CD4-positive, alpha-beta T cell treated with Interleukin-17A for 4 hours (primary cell): ENCODE data around the gene EHBP1L1.

ENCODE experiments used
- DNase-seq: peaks from one replicate; pipeline ENCODE4 v3.0.0-alpha.2; 2020; ENCODE audit warnings: mixed read lengths

Gene EHBP1L1

DNA sequence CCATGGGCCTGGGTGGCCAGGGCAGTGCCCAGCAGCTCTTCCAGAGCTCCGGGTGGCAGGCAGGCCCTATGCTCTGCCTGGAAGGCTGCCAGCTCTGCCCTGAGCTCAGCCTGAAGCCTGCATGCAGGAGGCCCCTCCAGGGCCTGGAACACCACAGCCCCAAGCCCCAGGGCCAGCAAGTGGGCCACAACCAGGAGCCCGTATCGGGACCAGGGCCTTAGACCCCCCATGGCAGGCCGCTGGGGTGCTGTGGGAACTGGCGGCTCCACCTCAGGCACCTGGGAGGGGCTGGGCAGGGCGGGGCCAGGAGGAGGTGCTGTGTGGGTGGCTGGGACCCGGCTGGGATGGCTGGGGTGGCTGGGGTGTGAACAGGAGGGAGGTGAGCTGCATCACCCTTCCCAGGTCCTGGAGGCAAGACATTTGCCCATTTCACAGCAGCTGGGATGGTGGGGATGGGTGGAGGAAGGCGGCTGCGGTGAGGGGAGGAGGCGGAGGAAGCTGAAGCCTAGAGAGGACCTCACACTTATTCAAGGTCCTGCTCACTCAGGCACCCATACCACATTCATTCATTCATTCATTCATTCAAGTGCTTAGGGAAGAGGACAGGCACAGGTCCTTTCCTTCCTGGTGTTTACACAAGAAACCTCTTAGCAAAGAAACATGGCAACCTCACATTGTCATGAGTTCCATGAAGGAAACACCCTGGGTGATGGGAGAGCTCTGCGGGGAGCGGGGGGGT lies 19.9 kb downstream of the EHBP1L1 start, which contains the start of gene KCNK7:
Gene KCNK7, minus strand, starts transcription at position 258 of the 739 bp plus-strand sequence. Its CDS starts 28 bp downstream, at position 230.
- DNase-seq = no peak

DNA sequence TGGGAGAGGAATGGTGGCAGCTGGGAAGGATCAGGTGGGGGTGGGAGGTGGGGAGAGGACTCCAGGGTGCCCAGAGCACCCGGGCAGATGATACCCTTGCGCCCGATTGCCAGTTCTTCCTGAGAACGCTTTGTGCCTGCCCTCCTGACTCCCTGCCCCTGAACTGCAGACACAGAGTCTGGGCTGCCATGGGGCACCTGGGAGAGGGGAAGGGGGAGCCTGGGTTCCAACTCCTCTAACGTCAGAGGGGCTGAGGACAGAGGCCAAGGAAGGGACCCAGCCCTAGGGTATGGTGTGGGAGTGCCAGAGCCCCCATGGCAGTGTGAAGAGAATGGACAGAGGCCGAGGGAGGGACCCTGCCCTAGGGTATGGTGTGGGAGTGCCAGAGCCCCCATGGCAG lies 20.7 kb downstream of the EHBP1L1 start:
- no peak for DNase-seq

DNA sequence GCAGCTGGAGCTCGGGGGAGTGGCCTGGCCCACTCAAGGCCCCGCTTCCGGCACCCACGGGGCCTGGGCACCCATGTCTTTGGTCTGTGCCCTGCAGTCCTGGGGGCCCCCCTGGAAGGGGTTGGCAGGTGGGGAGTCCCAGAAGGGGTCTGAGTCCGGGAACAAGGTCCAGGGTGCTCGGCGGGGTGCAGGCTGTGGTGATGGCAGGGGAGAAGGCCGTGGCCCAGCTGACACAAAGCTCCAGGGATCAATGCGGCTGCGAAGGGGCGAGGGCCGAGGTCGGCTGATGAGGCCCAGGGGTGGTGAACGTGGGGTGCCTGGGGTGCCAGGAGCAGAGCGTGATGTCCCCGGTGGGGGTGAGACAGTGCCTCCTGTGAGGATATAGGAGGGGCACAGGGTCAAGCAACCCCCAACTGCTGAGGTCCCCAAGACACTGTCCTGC lies 22.4 kb downstream of the EHBP1L1 start:
- no peak for DNase-seq

DNA sequence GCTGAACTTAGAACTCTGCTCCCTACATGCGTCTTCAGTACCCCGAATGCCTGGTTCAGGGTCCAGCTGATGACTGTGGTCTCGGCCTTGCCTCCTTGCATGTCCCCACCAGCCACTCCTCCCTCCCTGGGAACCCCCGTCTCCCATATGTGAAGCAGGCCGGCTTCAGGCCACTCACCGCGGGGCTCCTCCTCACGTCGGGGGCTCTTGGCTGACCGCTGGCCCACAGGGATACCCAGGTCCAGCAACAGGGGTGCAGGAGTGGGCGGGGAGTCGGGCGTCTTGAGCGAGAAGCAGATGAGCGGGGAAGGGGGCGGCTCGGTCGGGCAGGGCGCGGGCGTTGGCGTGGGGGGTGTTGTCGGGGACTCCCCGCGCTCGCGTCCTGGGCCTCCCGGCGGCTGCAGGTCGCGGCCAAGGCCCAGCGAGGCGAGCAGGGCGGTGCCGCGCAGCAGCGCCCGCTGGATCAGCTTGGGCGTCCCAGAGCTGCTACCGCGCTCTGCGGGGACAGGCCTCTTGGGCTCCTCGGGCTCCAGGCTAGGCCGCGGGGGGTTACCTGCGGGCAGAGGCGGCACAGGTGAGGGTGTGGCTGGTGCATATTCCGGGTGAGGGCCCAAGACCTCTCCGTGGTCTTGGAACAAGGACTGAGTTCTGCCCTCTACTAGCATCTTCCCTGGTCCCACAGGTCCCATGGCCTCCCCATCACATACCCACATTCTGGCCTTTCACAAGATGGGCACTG lies 23.5 kb downstream of the EHBP1L1 start:
- no peak for DNase-seq

GRCh38 chr11:65599955-65600246 lies 24.0 kb downstream of the EHBP1L1 start:
- no peak for DNase-seq

DNA sequence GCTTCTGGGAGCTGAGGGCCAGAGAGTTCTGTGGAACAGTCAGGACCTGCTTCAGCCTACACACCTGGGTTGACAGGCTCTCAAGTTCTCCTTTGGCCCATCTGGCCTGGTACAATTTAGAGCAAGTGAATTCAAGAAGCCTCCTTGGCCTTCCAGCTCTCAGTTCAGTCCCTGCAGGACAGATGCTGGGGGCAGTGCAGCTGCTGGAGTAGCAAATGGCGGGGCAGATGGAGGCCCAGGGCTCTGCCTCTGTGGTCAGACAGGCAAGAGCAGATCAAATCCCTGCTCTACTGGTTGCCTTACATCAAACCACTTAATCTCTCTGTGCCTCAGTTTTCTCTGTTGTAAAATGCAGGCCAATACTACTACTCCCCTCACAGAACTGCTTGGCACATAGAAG lies 28.4 kb downstream of the EHBP1L1 start:
- no peak for DNase-seq

GRCh38 chr11:65606876-65607613 lies 31.2 kb downstream of the EHBP1L1 start:
- DNase-seq = no peak

DNA sequence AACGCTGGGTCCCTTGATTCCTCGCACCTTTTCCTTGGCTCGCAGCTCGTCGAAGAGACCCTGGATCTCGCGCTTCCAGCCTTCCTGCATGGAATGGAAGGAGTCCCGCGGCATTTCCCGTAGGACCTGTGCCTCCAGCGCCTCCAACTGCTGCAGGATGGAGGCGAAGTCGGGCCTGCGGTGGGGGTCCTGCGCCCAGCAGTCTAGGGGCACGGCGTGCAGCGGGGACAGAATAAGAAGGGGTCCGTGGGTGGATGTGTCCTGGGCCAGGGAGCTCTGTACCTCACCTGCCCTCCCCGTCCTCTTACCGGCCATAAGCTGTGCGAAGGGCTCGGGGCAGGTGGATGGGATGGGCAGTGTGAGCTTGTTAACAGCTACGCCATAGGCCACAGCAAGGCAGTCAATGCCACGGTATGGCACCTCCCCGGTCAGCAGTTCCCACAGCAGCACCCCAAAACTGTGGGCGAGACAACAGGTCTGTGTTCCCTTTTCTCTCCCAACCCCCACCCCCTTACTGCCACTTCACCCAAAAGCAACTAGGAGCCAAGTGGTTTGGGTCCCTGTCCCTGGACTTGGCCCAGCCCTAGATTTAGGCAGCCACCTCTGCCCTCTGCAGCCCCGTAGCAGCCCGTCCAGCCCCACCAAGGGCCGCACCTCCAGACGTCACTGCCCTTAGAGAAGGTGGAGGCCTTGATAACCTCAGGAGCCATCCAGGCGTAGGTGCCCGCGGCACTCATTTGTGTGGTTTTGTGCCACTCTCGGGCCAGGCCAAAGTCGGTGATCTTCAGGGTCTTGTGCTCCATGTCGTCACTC lies 32.0 kb downstream of the EHBP1L1 start:
- DNase-seq = no peak

DNA sequence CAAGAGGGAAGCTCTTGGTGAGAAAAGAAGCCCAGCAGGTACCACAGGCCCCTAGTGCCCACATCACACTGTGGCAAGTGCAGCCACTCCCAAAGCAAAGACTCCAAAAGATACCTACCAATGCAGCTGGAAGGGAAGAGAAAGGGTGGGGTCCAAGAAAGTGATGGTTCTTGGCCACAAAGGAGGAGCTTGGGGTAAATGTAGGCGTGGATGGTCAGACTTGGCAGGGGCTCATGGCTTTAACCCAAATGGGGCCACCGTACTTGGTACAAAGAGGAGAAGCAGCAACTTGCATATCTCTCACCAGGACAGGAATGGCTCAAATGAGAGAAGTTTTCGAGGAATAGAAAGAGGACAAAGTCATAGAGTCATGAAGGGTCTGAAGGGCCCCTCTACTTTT lies 33.4 kb downstream of the EHBP1L1 start:
- DNase-seq = no peak

DNA sequence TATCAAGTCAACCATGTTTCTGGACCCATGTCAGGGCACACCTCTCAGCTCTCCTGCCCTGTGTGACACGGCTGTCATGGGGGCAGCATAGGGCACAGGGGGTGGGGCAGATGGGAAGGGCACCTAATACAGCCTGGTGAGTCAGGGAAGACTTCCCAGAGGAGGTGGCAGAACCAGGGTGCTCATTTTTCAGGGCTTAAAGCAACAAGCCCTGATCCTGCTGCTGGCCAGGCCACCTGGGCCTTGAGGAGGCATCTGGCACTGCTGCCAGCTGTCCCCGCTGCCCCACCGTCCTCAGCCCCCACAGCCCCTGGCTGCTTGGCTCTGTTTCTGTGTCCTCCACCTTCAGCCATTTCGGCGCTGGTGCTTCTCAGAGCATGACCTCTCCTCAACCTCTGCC lies 33.8 kb downstream of the EHBP1L1 start:
- no peak for DNase-seq

DNA sequence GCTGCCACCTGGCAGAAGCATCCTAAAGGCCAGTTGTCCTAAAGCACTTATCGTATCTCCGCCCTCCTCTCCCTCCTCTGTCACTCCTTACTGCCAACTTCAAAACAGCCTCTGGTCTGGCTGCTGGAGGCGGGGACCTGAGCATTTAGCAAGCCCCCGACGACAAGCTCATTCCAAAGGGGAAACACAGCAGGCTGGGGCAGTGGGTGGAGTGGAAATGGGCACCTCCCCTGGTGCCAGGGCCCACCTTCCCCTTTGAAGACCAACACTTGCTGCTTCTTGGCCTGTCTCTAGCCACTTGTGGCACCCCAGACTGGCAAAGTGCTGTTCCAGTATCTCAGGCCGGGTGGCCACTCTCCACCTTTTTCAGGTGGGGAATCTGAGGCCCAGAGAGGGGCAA lies 34.6 kb downstream of the EHBP1L1 start:
- DNase-seq = no peak

DNA sequence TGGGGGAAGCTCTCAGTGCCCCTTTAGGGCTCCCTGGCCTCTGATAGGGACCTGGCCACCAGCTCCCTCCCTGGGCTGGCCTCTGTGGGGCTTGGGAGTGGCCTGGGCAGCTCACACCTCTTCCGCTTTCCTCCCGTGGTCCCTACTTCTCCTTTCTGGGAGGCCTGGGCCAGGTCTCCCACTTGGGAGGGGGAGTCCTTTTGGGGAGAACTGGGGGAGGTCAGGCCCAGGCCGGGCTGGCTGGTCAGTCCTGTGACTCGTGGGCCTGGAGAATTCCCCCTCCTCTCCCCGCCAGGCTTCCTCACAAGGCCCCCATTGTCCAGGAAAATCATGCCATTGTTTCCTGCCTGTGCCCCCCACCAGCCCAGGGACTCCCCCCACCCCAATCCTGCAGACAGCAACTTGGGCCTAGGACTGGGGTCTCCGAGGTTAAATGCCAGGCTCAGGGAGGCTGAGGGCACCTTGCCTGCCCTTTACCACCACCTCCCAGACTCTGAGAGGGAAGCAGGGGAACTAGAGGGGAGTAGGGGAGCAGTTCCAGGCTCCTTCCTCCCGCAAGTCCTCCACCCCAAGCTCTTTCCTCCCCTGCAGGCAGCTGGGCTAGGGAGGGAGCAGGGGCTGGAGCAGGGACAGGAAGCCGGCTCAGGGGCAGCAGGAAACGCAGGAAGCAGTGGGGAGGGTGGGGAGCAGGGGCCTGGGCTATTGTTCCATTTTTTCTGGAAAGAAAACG lies 35.3 kb downstream of the EHBP1L1 start:
- DNase-seq = no peak

DNA sequence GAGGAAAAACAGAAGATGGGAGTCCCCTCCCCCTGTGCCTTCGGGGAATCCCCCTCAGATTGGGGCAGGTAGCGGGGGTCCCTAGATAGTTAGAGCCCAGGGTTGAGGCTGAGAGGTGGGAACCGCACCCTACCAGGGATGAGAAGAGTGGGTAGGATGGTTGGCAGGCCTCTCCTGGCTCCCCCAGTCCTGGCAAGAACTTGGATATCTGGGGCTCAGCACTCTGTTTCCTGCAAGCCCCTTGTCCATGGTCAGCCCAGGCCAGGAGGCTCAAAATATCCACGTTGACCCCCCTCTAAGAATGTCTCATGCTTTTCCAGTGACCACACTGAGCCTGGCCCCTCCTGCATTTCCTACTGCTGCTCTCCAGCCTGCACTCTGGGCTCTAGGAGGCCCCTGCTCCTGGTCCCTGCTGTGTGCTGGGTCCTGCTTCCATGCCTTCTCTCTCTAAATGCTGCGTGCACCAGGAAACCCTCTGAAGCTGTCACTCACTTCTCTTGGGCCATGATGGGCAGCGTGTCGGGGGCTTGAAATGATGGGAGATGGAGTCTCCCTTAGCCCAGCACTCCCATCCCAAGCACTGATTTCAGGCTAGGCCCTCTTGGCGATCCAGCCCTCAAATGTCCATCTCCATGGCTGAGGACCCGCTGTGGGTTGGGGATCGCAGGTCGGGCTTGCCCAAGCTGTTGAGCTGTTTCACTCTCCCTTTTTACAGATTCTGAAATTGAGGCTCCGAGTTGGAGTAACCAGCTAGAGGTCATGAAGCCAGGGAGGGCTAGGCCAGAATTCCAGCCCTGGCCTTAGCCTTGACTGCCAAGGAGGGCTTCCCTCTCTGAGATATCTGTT lies 36.1 kb downstream of the EHBP1L1 start:
- no peak for DNase-seq

GRCh38 chr11:65612691-65613090 lies 36.8 kb downstream of the EHBP1L1 start:
- no peak for DNase-seq

DNA sequence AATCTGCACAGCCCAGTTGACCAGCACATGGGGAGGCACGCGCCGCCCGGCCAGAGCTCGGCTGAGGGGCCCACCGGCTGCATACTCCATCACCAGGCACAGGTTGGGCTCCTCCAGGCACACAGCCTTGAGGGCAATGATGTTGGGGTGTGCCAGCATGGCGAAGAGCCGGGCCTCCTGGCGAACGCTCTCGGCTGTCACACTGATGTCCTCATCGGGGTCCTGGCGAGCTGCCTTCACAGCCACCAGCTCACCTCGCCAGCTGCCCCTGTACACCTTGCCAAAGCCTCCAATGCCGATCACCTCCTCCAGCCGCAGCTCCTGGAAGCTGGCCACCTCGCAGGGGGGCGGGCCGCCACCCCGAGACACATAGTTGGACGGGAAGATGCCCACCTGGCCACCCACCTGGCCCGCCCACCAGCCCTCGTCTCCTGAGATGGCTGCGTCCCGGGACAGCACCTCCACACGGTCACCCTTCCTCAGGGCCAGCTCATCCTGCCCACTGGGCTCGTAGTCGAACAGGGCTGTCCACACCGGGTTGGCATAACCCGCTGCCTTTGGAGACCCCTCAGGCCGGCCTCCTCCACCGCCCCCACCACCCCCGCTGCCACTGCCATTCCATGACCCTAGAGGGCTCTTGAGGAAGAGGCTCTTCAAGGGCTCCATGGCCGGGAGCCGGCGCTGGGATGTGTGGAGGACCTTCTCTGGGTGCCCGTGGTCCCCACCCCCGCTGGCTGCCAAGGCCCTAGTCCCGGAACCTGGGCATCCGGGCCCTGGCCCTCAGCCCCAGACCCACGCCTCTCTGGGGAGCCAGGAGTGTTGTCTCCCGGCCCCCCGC lies 37.5 kb downstream of the EHBP1L1 start:
- peak; percentile 19 for DNase-seq

- DNase-seq = peak; percentile 100
Measured at GRCh38 chr11:65615229-65615949, 39.5 kb downstream of the EHBP1L1 start, which contains the start of gene PCNX3. Gene PCNX3, plus strand, starts transcription at chr11:65615776. Its CDS starts 536 bp downstream, at chr11:65616312.

GRCh38 chr11:65615950-65616574 lies 40.2 kb downstream of the EHBP1L1 start:
- peak; percentile 56 for DNase-seq

DNA sequence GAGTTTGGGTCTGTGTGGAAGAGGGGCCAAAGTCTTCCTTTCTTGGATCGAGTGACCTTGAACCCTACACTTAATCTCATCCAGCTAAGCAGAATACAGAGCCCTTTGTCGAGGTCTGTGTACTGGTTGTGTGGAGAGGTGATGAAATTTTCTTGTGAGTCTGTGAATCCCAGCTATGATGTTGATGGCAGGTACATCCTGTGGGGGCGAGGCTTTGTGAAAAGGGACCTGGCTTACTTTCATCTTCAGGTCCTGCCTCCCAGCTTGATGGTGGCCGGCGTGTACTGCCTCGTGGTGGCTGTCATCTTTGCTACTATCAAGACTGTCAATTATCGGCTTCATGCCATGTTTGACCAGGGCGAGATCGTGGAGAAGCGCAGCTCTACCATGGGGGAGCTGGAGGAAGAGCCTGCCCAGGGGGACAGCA lies 40.7 kb downstream of the EHBP1L1 start:
- no peak for DNase-seq
